GM12878 (cell line): ENCODE measurements around the gene CDON.

Experiments used
- ATF2 ChIP-seq: IDR thresholded peaks from 2 replicates; pipeline ENCODE4 v1.6.1; 2012; ENCODE audit warnings: low read length, inconsistent platforms
- BCL3 ChIP-seq: IDR thresholded peaks from 2 replicates; pipeline ENCODE4 v1.6.1; 2011; ENCODE audit warnings: borderline replicate concordance, low read depth, mild to moderate bottlenecking, moderate library complexity, low read length; ENCODE audit not compliant: insufficient read depth, poor library complexity, severe bottlenecking
- CEBPB ChIP-seq, 2 experiments: fragments of 150-350 bp in 1 of 2; IDR thresholded peaks; 2 replicates each; pipeline ENCODE4 v1.6.1; 2012 to 2014; ENCODE audit warnings: low read depth in 2 of 2, low read length in 2 of 2, borderline replicate concordance in 1 of 2, inconsistent platforms in 1 of 2
- CTCF ChIP-seq, 3 experiments: IDR thresholded peaks in 2 of 3; conservative IDR thresholded peaks in 1 of 3; 2 replicates each; pipeline ENCODE4 v1.5.1; 2011; ENCODE audit warnings: low read depth in 3 of 3, low read length in 3 of 3, mild to moderate bottlenecking in 3 of 3, control low read depth in 2 of 3, moderate library complexity in 2 of 3, inconsistent platforms in 1 of 3, mixed read lengths in 1 of 3; ENCODE audit not compliant: control insufficient read depth in 2 of 3, insufficient read depth in 1 of 3; ENCODE audit errors: extremely low read depth in 1 of 3
- EZH2 ChIP-seq: IDR thresholded peaks from 2 replicates; pipeline ENCODE4 v1.6.1; 2012; ENCODE audit warnings: low read depth, mild to moderate bottlenecking, control low read depth, inconsistent platforms, low read length, borderline replicate concordance; ENCODE audit not compliant: control insufficient read depth
- FOS ChIP-seq: IDR thresholded peaks from 3 replicates; pipeline ENCODE4 v1.6.1; 2011; ENCODE audit warnings: borderline replicate concordance; ENCODE audit not compliant: insufficient read length; ENCODE audit errors: extremely low read depth
- MAX ChIP-seq: IDR thresholded peaks from 2 replicates; pipeline ENCODE4 v1.6.1; 2012; ENCODE audit warnings: low read depth, low read length, improper control_type of control experiment
- NRF1 ChIP-seq: conservative IDR thresholded peaks from 2 replicates; pipeline ENCODE4 v1.6.1; 2011; ENCODE audit warnings: mild to moderate bottlenecking, low read depth, low read length, improper control_type of control experiment
- POU2F2 ChIP-seq: IDR thresholded peaks from 3 replicates; pipeline ENCODE4 v1.6.1; 2011; ENCODE audit warnings: low read depth, mild to moderate bottlenecking, low read length, borderline replicate concordance
- SUZ12 ChIP-seq: fragments of 200-600 bp; sonication (generic); IDR thresholded peaks from one replicate; pipeline ENCODE4 v1.6.1; 2018; ENCODE audit warnings: antibody characterized with exemption, mild to moderate bottlenecking; ENCODE audit not compliant: unreplicated experiment
- TAF1 ChIP-seq: IDR thresholded peaks from 2 replicates; pipeline ENCODE4 v1.6.1; 2011; ENCODE audit warnings: mild to moderate bottlenecking, low read depth, low read length, borderline replicate concordance

- no peak for TF ChIP-seq ATF2
- TF ChIP-seq TAF1: no peak
- TF ChIP-seq CEBPB (IDR thresholded peaks at IDR 0.05; ENCODE audit: borderline replicate concordance in 1 of 2, low read depth in 2 of 2, low read length in 2 of 2): no peak
- TF ChIP-seq EZH2: no peak
- TF ChIP-seq CTCF (IDR thresholded peaks at IDR 0.05 in 2 of 3, conservative IDR thresholded peaks at IDR 0.05 in 1 of 3; ENCODE audit: control insufficient read depth in 2 of 3, extremely low read depth in 1 of 3, insufficient read depth in 1 of 3, low read depth in 3 of 3, low read length in 3 of 3): peak; percentile 73 to 87 (median 83)
- no peak for TF ChIP-seq NRF1
- TF ChIP-seq POU2F2: no peak
- no peak for TF ChIP-seq SUZ12
- TF ChIP-seq FOS: no peak
- no peak for TF ChIP-seq MAX
- TF ChIP-seq BCL3: no peak
Observed at GRCh38 chr11:125941619-125942611, 120.8 kb downstream of the CDON start.
